ENCODE measurements around the gene PLD3.

Gene PLD3

GRCh38 chr19:40335101-40335500 lies 13.4 kb upstream of the PLD3 start:
- Histone ChIP-seq H3K36me3 (ENCODE audit: insufficient read depth, low read length) (peaks cover 73% of the 10 kb centered on the region), H3K9me2 (ENCODE audit: low read depth, low read length) (no peaks in the 10 kb centered on the region)
- TF ChIP-seq EZH2 (IDR thresholded peaks at IDR 0.05; ENCODE audit: borderline replicate concordance, low read length) (no peak), CTCF (IDR thresholded peaks at IDR 0.05; ENCODE audit: low read length) (no peak)

GRCh38 chr19:40335855-40336600 lies 12.5 kb upstream of the PLD3 start:
- Histone ChIP-seq H3K9me2 (ENCODE audit: low read depth, low read length) (no peaks in the 10 kb centered on the region), H3K27ac (ENCODE audit: low read depth, low read length, poor library complexity, severe bottlenecking) (no peak overlapping the region), H3K4me2 (ENCODE audit: low read length) (no peak overlapping the region), H3K4me1 (ENCODE audit: insufficient read depth, low read length, severe bottlenecking) (no peaks in the 10 kb centered on the region), H3K79me2 (ENCODE audit: insufficient read depth, low read length) (peaks cover 8% of the 10 kb centered on the region; the same call in 1 of the 2 replicates), H2AFZ (ENCODE audit: low read length) (no peak overlapping the region), H3K9ac (ENCODE audit: low read length) (no peak overlapping the region), H4K20me1 (ENCODE audit: insufficient read depth, low read length) (no peaks in the 10 kb centered on the region), H3K27me3 (ENCODE audit: insufficient read depth, low read length) (no peaks in the 10 kb centered on the region), H3F3A (ENCODE audit: insufficient read depth, low read length) (no peaks in the 10 kb centered on the region), H3K4me3 (ENCODE audit: low read depth, low read length, poor library complexity, severe bottlenecking) (no peak overlapping the region), H3K36me3 (ENCODE audit: insufficient read depth, low read length) (peaks cover 68% of the 10 kb centered on the region), H3K9me3 (ENCODE audit: low read length) (no peaks in the 10 kb centered on the region)
- TF ChIP-seq EZH2 (IDR thresholded peaks at IDR 0.05; ENCODE audit: borderline replicate concordance, low read length): no peak
- TF ChIP-seq CTCF (IDR thresholded peaks at IDR 0.05; ENCODE audit: low read length): no peak

More at GRCh38 chr19:40335101-40335500, 13.4 kb upstream of the PLD3 start:
- peaks cover 8% of the 10 kb centered on the region; the same call in 1 of the 2 replicates for H3K79me2 ChIP-seq (ENCODE audit: insufficient read depth, low read length)
- no peaks in the 10 kb centered on the region for H3K4me1 ChIP-seq (ENCODE audit: insufficient read depth, low read length, severe bottlenecking)
- no peaks in the 10 kb centered on the region for H3F3A ChIP-seq (ENCODE audit: insufficient read depth, low read length)
- no peaks in the 10 kb centered on the region for H3K9me3 ChIP-seq (ENCODE audit: low read length)
- H2AFZ ChIP-seq (ENCODE audit: low read length): no peak overlapping the region
- H4K20me1 ChIP-seq (ENCODE audit: insufficient read depth, low read length): no peaks in the 10 kb centered on the region
- H3K9ac ChIP-seq (ENCODE audit: low read length): no peak overlapping the region
- no peaks in the 10 kb centered on the region for H3K27me3 ChIP-seq (ENCODE audit: insufficient read depth, low read length)
- no peak overlapping the region for H3K27ac ChIP-seq (ENCODE audit: low read depth, low read length, poor library complexity, severe bottlenecking)
- no peak overlapping the region for H3K4me2 ChIP-seq (ENCODE audit: low read length)
- no peak overlapping the region for H3K4me3 ChIP-seq (ENCODE audit: low read depth, low read length, poor library complexity, severe bottlenecking)

GRCh38 chr19:40336601-40336900 lies 11.9 kb upstream of the PLD3 start:
- no peaks in the 10 kb centered on the region for H3K9me3 ChIP-seq (ENCODE audit: low read length)
- H3K9ac ChIP-seq (ENCODE audit: low read length): no peak overlapping the region
- no peaks in the 10 kb centered on the region for H3K9me2 ChIP-seq (ENCODE audit: low read depth, low read length)
- no peak for TF ChIP-seq CTCF (IDR thresholded peaks at IDR 0.05; ENCODE audit: low read length)
- no peak for TF ChIP-seq EZH2 (IDR thresholded peaks at IDR 0.05; ENCODE audit: borderline replicate concordance, low read length)
- H4K20me1 ChIP-seq (ENCODE audit: insufficient read depth, low read length): no peaks in the 10 kb centered on the region
- no peaks in the 10 kb centered on the region for H3K4me1 ChIP-seq (ENCODE audit: insufficient read depth, low read length, severe bottlenecking)
- no peak overlapping the region for H3K4me2 ChIP-seq (ENCODE audit: low read length)
- H2AFZ ChIP-seq (ENCODE audit: low read length): no peak overlapping the region
- peaks cover 8% of the 10 kb centered on the region; the same call in 1 of the 2 replicates for H3K79me2 ChIP-seq (ENCODE audit: insufficient read depth, low read length)
- peaks cover 63% of the 10 kb centered on the region for H3K36me3 ChIP-seq (ENCODE audit: insufficient read depth, low read length)
- no peaks in the 10 kb centered on the region for H3F3A ChIP-seq (ENCODE audit: insufficient read depth, low read length)
- no peak overlapping the region for H3K27ac ChIP-seq (ENCODE audit: low read depth, low read length, poor library complexity, severe bottlenecking)
- H3K27me3 ChIP-seq (ENCODE audit: insufficient read depth, low read length): no peaks in the 10 kb centered on the region
- H3K4me3 ChIP-seq (ENCODE audit: low read depth, low read length, poor library complexity, severe bottlenecking): no peak overlapping the region
